Retinal pigment epithelial cell (primary cell): ENCODE data around the gene PTPN23.

Experiments
- DNase-seq: peaks from one replicate; pipeline ENCODE4 v3.0.0-alpha.2; 2010; ENCODE audit warnings: low read depth
- H3K4me3 ChIP-seq: 2 replicates; pipeline ENCODE4 v1.5.1; 2011; ENCODE audit warnings: mild to moderate bottlenecking, low read length, control low read depth, moderate library complexity
- CTCF ChIP-seq: conservative IDR thresholded peaks from 2 replicates; pipeline ENCODE4 v1.5.1; 2011; ENCODE audit warnings: low read depth, low read length, control low read depth, inconsistent platforms

Gene PTPN23

GRCh38 chr3:47409688-47410416 lies 29.0 kb downstream of the PTPN23 start:
- DNase-seq, result no peak
- no peak for TF ChIP-seq CTCF
- H3K4me3 ChIP-seq, result no peak overlapping the region

DNA sequence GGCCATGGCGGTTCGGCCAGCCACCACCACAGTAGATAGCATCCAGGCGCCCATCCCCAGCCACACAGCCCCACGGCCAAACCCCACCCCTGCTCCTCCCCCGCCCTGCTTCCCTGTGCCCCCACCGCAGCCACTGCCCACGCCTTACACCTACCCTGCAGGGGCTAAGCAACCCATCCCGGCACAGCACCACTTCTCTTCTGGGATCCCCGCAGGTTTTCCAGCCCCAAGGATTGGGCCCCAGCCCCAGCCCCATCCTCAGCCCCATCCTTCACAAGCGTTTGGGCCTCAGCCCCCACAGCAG lies 29.5 kb downstream of the PTPN23 start:
- DNase-seq, result no peak
- no peak for TF ChIP-seq CTCF
- no peak overlapping the region for H3K4me3 ChIP-seq

DNA sequence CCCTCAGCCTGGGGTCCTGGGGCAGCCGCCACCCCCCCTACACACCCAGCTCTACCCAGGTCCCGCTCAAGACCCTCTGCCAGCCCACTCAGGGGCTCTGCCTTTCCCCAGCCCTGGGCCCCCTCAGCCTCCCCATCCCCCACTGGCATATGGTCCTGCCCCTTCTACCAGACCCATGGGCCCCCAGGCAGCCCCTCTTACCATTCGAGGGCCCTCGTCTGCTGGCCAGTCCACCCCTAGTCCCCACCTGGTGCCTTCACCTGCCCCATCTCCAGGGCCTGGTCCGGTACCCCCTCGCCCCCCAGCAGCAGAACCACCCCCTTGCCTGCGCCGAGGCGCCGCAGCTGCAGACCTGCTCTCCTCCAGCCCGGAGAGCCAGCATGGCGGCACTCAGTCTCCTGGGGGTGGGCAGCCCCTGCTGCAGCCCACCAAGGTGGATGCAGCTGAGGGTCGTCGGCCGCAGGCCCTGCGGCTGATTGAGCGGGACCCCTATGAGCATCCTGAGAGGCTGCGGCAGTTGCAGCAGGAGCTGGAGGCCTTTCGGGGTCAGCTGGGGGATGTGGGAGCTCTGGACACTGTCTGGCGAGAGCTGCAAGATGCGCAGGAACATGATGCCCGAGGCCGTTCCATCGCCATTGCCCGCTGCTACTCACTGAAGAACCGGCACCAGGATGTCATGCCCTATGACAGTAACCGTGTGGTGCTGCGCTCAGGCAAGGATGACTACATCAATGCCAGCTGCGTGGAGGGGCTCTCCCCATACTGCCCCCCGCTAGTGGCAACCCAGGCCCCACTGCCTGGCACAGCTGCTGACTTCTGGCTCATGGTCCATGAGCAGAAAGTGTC lies 30.2 kb downstream of the PTPN23 start:
- H3K4me3 ChIP-seq, result no peak overlapping the region
- no peak for DNase-seq
- TF ChIP-seq CTCF, result no peak

DNA sequence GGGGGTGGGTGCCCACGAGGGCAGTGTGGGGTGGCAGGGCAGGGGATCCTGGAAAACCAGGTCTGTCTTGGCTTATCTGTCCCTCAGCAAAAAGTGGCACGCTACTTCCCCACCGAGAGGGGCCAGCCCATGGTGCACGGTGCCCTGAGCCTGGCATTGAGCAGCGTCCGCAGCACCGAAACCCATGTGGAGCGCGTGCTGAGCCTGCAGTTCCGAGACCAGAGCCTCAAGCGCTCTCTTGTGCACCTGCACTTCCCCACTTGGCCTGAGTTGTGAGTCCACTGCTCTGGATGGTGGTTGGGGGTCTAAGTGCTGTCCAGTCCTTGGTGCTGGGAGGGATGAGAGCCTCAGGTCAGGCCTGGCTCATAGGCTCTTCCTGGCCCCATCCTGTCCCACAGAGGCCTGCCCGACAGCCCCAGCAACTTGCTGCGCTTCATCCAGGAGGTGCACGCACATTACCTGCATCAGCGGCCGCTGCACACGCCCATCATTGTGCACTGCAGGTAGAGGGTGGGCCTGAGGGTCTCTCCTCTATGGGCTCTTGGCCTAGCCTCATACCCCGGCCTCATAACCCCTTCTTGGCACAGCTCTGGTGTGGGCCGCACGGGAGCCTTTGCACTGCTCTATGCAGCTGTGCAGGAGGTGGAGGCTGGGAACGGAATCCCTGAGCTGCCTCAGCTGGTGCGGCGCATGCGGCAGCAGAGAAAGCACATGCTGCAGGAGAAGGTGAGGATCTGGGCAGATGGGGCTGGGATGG lies 31.1 kb downstream of the PTPN23 start:
- no peak for DNase-seq
- no peak for TF ChIP-seq CTCF
- no peak overlapping the region for H3K4me3 ChIP-seq

DNA sequence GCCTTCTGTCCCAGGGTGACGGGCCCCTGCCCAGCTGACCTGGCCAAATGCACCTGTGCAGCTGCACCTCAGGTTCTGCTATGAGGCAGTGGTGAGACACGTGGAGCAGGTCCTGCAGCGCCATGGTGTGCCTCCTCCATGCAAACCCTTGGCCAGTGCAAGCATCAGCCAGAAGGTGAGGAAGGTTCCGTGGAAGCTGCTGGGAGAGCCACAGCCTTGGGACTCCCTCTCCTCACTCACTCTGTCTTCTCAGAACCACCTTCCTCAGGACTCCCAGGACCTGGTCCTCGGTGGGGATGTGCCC lies 31.6 kb downstream of the PTPN23 start:
- no peak for DNase-seq
- H3K4me3 ChIP-seq, result no peak overlapping the region
- no peak for TF ChIP-seq CTCF

DNA sequence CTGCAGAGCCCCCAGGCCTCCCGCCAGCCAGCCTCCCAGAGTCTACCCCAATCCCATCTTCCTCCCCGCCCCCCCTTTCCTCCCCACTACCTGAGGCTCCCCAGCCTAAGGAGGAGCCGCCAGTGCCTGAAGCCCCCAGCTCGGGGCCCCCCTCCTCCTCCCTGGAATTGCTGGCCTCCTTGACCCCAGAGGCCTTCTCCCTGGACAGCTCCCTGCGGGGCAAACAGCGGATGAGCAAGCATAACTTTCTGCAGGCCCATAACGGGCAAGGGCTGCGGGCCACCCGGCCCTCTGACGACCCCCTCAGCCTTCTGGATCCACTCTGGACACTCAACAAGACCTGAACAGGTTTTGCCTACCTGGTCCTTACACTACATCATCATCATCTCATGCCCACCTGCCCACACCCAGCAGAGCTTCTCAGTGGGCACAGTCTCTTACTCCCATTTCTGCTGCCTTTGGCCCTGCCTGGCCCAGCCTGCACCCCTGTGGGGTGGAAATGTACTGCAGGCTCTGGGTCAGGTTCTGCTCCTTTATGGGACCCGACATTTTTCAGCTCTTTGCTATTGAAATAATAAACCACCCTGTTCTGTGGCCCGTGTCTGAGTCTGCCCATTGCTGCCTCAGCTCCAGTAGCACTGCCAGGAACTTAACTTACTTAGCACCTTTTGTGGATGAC lies 32.2 kb downstream of the PTPN23 start:
- no peak for DNase-seq
- no peak overlapping the region for H3K4me3 ChIP-seq
- no peak for TF ChIP-seq CTCF
